ENCODE results near the gene ZCCHC4. TPM values are rescaled to one million over a fixed set of nuclear protein-coding genes. Genes with fewer than 3 reads are reported as not detected.

The ZCCHC4 gene
- total RNA-seq, 4 donors from 2014 or later, result 20.1 to 26.0 (median 21.6) TPM

DNA sequence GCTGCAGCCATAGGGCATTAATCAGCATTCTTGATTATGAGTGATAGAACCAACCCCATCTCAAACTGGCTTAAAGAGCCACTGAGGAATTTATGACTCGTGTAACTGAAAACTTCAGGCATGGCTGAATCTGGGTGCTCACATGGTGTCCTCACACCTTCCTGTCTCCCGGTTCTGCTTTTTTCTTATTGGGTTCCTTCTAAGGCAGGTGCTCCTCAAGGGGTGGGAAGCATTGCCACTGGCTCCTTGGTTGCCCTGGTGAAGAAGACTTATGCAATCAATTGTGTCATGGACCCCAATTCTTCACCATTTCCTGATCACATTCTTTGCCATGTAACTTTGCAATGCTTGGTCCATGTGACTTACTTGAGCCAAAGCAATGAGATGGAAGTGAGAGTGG is 4.3 kb upstream of the ZCCHC4 start:
- Histone ChIP-seq H3K9me3 (no peaks in the 10 kb centered on the region), H3K4me1 (peaks cover 0 to 21% (median 5%) of the 10 kb centered on the region in 4 donors), H3K27ac (peak overlapping the region in 2 of 4 donors; percentile 60 to 71), H3K4me3 (no peak overlapping the region), H3K36me3 (no peaks in the 10 kb centered on the region), H3K27me3 (no peaks in the 10 kb centered on the region)
- DNase-seq (ENCODE audit: low spot score in 2 of 2), result no peak
- TF ChIP-seq, protein P1, sequence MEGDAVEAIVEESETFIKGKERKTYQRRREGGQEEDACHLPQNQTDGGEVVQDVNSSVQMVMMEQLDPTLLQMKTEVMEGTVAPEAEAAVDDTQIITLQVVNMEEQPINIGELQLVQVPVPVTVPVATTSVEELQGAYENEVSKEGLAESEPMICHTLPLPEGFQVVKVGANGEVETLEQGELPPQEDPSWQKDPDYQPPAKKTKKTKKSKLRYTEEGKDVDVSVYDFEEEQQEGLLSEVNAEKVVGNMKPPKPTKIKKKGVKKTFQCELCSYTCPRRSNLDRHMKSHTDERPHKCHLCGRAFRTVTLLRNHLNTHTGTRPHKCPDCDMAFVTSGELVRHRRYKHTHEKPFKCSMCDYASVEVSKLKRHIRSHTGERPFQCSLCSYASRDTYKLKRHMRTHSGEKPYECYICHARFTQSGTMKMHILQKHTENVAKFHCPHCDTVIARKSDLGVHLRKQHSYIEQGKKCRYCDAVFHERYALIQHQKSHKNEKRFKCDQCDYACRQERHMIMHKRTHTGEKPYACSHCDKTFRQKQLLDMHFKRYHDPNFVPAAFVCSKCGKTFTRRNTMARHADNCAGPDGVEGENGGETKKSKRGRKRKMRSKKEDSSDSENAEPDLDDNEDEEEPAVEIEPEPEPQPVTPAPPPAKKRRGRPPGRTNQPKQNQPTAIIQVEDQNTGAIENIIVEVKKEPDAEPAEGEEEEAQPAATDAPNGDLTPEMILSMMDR (IDR thresholded peaks at IDR 0.05), result no peak
- TF ChIP-seq POLR2A (IDR thresholded peaks at IDR 0.05) (no peak), EP300 (IDR thresholded peaks at IDR 0.05) (no peak)
- WGBS, 2 donors, result 71 to 87% methylated on average over 2 of the region's 2 CpGs

DNA sequence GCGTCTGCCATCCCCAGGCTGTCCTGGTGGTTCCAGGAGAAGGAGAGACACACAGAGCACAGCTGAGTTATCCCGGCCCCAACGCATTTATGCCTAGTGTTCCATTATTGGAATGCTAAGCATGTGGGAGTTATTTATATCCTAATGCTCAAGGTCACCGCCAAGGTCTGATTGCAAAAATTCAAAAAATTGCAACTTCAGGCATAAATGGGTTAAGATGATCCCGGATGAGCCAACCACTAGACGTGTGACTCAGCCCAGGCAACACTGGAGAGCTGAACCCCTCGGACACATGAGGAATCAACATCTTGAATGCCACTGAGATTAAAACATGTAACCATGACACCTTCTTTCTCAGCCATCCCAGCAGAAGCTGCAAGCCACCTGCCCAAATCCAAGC is 3.8 kb upstream of the ZCCHC4 start:
- no peaks in the 10 kb centered on the region for H3K27me3 ChIP-seq
- TF ChIP-seq EP300 (IDR thresholded peaks at IDR 0.05) (no peak), POLR2A (IDR thresholded peaks at IDR 0.05) (no peak)
- TF ChIP-seq, protein P1 (IDR thresholded peaks at IDR 0.05), result no peak
- no peaks in the 10 kb centered on the region for H3K9me3 ChIP-seq
- no peak overlapping the region for H3K27ac ChIP-seq
- no peak overlapping the region for H3K4me3 ChIP-seq
- H3K4me1 ChIP-seq, result peaks cover 0 to 26% (median 10%) of the 10 kb centered on the region in 4 donors
- WGBS, 2 donors, result 57 to 68% methylated on average over 7 of the region's 7 CpGs
- H3K36me3 ChIP-seq, result no peaks in the 10 kb centered on the region
- no peak for DNase-seq (ENCODE audit: low spot score in 2 of 2)

DNA sequence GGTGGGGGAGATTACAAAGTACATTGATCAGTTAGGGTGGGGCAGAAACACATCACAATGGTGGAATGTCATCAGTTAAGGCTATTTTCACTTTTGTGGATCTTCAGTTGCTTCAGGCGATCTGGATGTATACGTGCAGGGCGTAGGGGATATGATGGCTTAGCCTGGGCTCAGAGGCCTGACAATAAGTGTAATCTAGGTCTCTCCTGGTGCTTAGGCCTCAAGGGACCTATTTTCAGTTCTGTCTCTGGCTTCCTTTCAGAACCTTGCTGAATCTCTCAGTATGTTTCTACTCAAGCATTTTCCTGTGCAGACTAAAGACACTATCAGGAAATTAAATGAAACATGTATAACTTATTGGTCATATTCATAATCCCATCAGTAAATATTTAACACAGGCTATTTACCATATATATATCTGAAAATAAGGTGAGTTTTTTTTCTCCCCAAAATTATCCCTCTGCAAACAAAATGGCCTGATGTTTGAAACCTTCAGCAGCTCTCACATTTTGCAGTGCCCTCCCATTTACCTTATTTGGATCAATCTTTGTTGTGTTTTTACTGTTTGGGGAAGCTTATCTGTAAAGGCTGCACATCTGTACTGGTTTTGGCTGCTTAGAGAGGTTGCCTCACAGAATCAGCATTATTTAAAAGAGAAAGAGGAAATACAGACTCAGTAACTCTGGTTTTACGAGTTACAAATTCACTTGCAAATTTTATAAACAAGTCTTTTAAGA is 2.3 kb upstream of the ZCCHC4 start:
- H3K27me3 ChIP-seq, result no peaks in the 10 kb centered on the region
- TF ChIP-seq, protein P1 (IDR thresholded peaks at IDR 0.05), result no peak
- TF ChIP-seq POLR2A (IDR thresholded peaks at IDR 0.05) (no peak), EP300 (IDR thresholded peaks at IDR 0.05) (no peak)
- WGBS, 2 donors, result 76 to 81% methylated on average over 4 of the region's 4 CpGs
- no peaks in the 10 kb centered on the region for H3K9me3 ChIP-seq
- no peak overlapping the region for H3K4me3 ChIP-seq
- peaks cover 0 to 30% (median 12%) of the 10 kb centered on the region in 4 donors for H3K4me1 ChIP-seq
- peaks cover 0 to under 1% (median 0%) of the 10 kb centered on the region in 3 donors for H3K36me3 ChIP-seq
- H3K27ac ChIP-seq, result peak overlapping the region in 1 of 4 donors; percentile 34
- DNase-seq (ENCODE audit: low spot score in 2 of 2), result no peak

DNA sequence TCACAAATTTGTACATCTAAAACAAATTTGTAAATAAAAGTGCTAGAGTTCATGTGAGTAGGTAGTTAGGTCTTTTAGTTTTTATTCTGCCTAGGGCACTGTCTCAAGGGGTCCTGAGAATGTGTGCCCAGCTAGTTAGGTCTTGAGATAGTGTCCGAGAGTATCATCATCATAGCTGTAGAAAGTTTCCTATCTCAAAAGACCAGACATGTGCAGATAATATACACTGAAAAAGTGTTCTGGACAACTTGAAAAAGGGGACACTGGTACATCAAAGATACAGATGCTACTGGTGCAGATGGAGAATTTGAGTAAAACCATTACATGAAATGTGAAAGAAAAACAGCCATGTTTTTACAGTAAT is 1.8 kb upstream of the ZCCHC4 start:
- DNase-seq (ENCODE audit: low spot score in 2 of 2), result no peak
- TF ChIP-seq POLR2A (IDR thresholded peaks at IDR 0.05) (no peak), EP300 (IDR thresholded peaks at IDR 0.05) (no peak)
- TF ChIP-seq, protein P1 (IDR thresholded peaks at IDR 0.05), result no peak
- Histone ChIP-seq H3K4me1 (peaks cover 0 to 30% (median 12%) of the 10 kb centered on the region in 4 donors), H3K4me3 (no peak overlapping the region), H3K27me3 (no peaks in the 10 kb centered on the region), H3K27ac (peak overlapping the region in 1 of 4 donors; percentile 34), H3K36me3 (peaks cover 0 to 6% (median 0%) of the 10 kb centered on the region in 3 donors), H3K9me3 (no peaks in the 10 kb centered on the region)
- 84 to 88% methylated on average over 1 of the region's 1 CpG for WGBS, 2 donors

DNA sequence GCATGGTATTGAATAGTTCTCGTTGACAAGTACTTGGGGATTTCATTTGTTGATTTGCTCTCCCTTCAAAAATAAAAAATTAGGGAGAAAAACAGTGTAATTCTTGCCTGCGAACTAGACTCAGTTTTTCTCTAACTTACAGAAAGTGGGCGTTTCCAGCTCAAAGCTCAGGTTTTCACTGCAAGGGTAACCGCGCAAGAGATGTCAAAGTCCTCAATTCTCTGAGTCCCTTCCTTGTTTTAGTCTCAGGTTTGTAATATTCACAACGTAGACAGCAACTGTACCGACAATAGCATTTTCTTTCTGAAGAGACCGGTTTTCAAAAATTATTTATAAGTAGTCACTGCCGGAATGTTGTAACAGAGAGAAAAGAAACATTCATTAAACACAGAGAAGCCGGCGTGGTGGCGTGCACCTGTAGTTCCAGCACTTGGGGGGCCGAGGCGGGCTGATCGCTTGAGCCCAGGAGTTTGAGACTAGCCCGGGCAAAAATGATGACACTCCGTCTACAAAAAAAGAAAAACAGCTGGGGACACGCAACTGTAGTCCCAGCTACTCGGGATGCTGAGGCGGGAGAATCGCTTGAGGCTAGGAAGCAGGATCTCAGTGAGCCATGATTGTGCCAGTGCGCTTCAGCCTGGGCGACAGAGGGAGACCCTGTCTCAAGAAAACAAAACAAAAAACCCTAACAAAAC is 774 bp downstream of the ZCCHC4 start:
- Histone ChIP-seq H3K36me3 (peaks cover 0 to 12% (median 0%) of the 10 kb centered on the region in 3 donors), H3K9me3 (no peaks in the 10 kb centered on the region), H3K4me3 (peak overlapping the region; percentile 44 to 79 (median 74)), H3K27ac (peak overlapping the region in 3 of 4 donors; percentile 77 to 80 (median 77)), H3K27me3 (no peaks in the 10 kb centered on the region), H3K4me1 (peaks cover 0 to 20% (median 12%) of the 10 kb centered on the region in 4 donors)
- no peak for DNase-seq (ENCODE audit: low spot score in 2 of 2)
- WGBS, 2 donors, result 21 to 23% methylated on average over 23 of the region's 23 CpGs
- TF ChIP-seq EP300 (IDR thresholded peaks at IDR 0.05), result no peak
